GM18861 (cell line): Measurements from ENCODE around the gene CPB2.

Experiments used
- ATAC-seq: cut with Tn5 transposase; IDR thresholded peaks from one replicate; pipeline ENCODE4 v1.9.1; 2021; ENCODE audit not compliant: unreplicated experiment

CPB2 gene

GRCh38 chr13:46053162-46054012 is 51.4 kb downstream of the CPB2 start:
- no peak for ATAC-seq

GRCh38 chr13:46052319-46053161 is 52.3 kb downstream of the CPB2 start, which contains the start of gene ZC3H13:
ZC3H13 (minus strand) TSS chr13:46052746; CDS start chr13:46045507, 7,239 bp downstream.
- peak; percentile 97 for ATAC-seq

GRCh38 chr13:46051968-46052318 is 52.9 kb downstream of the CPB2 start:
- ATAC-seq: no peak

GRCh38 chr13:46050771-46051170 is 54.1 kb downstream of the CPB2 start:
- ATAC-seq: no peak

GRCh38 chr13:46045424-46045823 is 59.4 kb downstream of the CPB2 start:
- no peak for ATAC-seq

GRCh38 chr13:46043647-46044046 is 61.2 kb downstream of the CPB2 start:
- no peak for ATAC-seq

- ATAC-seq: no peak
Measured at GRCh38 chr13:46041419-46041839, 63.4 kb downstream of the CPB2 start.

GRCh38 chr13:46040763-46041162 is 64.1 kb downstream of the CPB2 start:
- ATAC-seq: no peak

- no peak for ATAC-seq
Measured at GRCh38 chr13:46039411-46040182, 65.2 kb downstream of the CPB2 start.

GRCh38 chr13:46038296-46038695 is 66.5 kb downstream of the CPB2 start:
- ATAC-seq: no peak

- no peak for ATAC-seq
Measured at GRCh38 chr13:46035066-46035465, 69.8 kb downstream of the CPB2 start.

GRCh38 chr13:46032341-46032740 is 72.5 kb downstream of the CPB2 start:
- no peak for ATAC-seq

GRCh38 chr13:46031581-46032263 is 73.1 kb downstream of the CPB2 start:
- ATAC-seq: no peak

GRCh38 chr13:46025157-46025556 is 79.7 kb downstream of the CPB2 start:
- ATAC-seq: no peak

- ATAC-seq: no peak
Measured at GRCh38 chr13:46022481-46022880, 82.4 kb downstream of the CPB2 start.

- ATAC-seq: no peak
Measured at GRCh38 chr13:46016216-46016615, 88.6 kb downstream of the CPB2 start.

- no peak for ATAC-seq
Measured at GRCh38 chr13:46015366-46015765, 89.5 kb downstream of the CPB2 start.

GRCh38 chr13:46012404-46012803 is 92.4 kb downstream of the CPB2 start:
- ATAC-seq: no peak

GRCh38 chr13:46010148-46010547 is 94.7 kb downstream of the CPB2 start:
- ATAC-seq: no peak

GRCh38 chr13:46008631-46009030 is 96.2 kb downstream of the CPB2 start:
- no peak for ATAC-seq
